ENCODE data around the gene MXD4.
"Not testable (repeated sequence)": the region's sequence is repeated elsewhere in the genome, so short reads cannot be mapped to it uniquely, and the experiment has no call there.

Gene MXD4

GRCh38 chr4:2249526-2250356 lies 12.2 kb downstream of the MXD4 start:
- DNase-seq, result no peak

DNA sequence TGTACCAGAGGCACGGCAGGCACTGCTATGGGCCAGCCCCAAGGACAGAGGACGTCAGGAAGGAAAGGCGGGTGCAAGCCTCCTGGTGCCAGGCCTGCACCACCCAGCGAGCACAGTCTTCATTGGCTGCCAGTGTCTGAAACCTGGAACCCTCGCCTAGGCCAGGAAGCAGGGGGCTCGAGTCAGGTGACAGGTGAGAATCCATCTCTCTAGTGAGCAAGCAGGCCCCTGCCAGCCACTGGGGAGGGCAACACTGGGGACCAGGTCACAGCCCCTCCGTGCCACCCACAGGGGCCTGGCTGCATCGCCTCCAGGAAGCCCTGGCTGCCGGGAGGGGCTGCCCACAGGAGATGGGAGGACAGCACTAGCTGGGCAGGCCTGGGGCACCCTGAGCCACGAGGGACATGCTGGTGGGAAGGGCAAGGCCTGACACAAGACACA lies 13.1 kb downstream of the MXD4 start:
- DNase-seq, result no peak

DNA sequence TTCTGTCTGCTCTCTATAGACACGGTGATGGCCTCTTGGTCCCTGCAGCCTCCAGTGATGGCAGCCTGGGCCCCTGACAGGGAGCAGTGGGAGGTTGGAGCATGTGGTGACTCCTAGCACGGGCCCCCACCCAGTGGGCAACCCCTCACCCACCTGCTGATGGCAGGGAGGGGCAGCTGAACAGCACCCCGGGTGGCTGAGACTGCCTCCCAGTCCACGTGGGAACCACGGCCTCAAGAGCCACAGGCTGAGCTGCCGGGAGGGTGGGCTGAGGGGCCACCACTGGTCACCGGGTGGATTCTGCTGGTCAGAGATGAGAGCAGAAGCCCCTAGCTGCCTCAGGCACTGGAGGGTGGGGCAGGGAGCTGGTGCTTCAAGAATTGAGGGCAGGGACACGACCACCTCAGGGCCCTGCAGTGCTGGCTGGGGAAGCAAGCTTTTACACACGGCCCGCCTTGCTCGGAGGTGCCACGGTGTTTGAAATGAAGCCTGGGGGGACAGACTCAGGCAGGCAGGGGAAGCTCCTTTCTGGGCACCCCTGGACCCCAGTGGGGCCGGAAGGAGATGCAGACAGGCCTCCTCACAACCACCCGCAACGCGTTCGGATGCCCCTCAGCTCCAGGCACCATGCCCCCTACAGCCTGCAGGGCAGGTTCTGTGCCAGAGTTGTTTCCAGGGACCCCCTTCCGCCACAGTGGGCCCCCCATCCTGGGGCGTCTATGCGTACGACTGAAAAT lies 13.7 kb downstream of the MXD4 start:
- DNase-seq, result no peak

- DNase-seq, result no peak
These were observed 14.5 kb downstream of the MXD4 start for GRCh38 chr4:2247128-2248043.

- no peak for DNase-seq
These were observed 15.4 kb downstream of the MXD4 start for GRCh38 chr4:2246384-2247127.

DNA sequence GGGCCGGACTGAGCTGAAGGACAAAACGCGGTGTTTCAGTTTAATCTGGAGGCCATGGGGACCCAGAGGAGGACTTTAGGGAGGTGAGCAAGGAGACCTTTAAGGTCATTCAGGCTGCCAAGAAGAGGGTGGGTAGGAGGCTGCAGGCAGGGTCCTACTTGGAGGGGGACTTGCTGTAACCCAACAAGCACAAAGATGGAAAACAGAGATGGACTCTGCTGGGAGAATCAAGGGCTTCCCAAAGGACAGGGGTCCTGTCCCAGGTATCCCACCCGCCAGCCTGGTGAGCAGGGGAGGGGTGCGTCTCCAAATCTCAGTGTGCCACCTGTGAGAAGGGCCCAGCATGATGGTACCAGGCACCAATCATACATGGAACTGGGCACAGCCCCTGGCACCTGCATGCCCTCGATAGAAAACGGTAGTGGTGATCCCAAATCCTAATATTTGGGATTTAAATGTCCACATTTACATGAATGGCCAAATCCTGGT lies 16.1 kb downstream of the MXD4 start:
- no peak for DNase-seq

DNA sequence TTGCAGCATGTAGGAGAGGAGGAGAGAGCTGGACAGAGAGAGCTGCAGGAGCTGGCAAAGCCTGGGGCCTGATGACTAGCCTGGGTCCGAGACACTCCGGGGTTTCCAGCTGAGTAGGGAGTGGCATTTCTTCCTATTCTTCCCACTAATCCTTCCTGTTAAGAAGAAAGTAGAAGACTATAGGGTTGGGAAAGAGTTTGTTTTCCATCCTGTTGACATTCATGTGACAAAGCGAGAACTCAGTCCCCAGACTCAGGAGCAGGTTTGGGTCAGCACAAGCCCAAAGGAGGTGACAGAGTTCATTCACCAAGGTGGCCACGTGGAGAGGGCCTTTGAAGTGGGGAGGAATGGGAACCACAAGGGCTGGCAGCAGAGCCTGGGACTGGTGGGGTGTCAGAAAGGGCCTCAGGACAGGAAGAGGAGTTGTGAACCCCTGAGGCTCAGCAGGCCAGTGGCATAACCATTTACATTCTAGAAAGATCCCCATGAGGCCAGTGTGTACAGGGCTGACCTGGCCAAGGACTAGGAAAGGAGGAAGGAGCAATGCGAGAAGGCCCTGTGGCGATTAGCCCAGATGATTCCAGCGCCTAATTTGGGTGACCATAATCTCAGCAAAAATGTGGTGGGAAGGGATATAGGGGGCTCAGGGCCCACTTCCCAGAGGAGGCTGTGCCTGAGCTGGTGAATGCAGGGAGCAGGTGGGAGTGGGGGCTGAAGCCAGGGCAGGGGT lies 16.7 kb downstream of the MXD4 start:
- DNase-seq, result no peak

DNA sequence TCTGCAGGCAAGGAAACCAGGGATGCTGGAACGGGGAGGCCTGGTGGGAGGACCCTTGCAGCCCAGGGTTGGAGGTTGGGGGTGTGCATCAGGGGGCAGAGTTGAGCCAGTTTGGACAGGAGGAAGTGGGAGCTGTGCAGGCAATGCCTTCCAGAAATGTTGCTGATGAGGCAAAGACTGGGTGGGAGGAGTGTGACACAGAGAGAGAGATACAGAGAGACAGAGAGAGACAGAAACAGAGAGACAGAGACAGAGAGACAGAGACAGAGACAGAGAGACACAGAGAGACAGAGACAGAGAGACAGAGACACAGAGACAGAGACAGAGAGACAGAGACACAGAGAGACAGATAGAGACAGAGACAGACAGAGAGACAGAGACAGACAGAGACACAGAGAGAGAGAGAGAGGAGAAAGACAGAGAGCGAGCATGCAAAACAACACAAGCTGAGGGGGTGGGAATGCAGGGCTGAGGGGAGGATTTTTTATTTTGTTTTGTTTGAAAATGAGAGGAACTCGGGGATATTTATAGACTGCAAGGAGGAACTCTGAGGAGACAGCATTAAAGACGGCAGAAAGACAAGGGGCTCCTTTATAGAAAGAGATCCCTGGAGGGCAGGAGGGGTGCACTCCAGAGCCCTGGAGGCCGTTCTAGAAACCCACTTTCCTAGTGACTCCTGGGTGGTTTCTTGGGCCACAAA lies 18.1 kb downstream of the MXD4 start:
- peak; percentile 49 for DNase-seq

DNA sequence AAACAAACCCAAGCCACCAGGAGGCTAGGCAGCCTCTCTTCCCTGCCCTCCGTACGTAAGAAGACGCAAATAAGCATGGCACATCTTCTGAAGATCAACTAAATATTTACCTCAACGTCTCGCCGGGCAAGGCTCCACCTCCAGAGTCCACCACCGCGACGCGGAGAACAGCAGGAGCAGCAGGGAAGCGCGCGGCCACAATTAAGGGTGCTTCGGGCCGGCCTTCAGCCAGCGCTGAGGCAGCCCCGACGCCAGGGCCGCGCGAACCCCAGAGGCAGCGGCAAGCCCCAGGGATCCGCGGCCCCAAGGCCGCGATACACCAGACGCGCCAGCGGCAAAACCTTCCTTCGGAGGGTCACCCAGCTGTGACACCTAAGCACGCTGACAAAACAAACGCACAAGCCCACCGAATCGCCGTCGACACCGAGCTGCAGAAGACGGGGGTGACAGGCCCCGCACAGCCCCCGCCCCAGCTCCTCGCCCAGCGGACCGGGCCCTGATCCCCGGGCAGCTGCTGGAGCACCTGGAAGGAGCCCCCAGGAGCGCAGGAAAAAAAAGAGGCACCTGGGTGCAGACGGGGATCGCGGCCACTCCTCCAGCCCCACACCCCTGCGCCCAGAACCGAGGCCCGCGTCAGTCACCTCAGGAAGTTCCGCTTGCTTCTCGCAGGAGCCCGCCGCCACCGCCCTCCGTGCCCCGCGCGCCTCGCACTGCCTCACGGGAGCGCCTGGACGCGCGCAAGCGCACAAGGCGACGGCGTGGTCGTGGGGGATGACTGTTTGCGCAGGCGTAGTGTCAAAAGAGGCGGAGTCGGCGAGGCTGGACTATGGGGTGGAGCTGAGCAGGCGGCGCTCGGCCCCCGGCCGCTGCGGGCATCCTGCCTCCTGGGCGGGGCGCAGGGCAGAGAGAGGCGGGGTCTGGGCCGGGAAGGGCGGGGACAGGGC lies 20.2 kb downstream of the MXD4 start, which contains the start of the genes HAUS3 and POLN:
Gene HAUS3, minus strand, starts transcription at position 712 of the 944 bp plus-strand sequence. CDS start 1,175 bp downstream, outside the sequence.
Gene POLN, minus strand, starts transcription at position 712 of the 944 bp plus-strand sequence. CDS start 12,890 bp downstream, outside the sequence.
- peak; percentile 97 for DNase-seq

DNA sequence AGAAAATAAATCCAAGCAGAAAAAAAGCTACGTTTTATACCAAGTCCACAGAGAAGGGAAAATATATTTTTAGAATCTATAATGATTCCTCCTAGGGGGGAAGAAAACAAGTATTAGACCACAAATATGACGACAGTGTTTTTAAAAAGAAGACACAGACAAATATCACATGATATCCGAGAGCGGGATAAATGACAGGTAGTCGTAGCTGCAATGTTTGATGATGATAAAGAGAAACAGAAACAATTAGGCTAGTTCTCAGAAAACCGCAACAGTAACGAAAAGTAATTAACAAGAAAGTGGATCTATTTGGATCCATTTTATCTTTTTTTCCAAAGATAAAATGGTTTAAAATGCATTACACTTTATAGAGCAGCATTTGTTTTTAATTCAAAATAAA lies 20.9 kb downstream of the MXD4 start:
- DNase-seq, result no peak

DNA sequence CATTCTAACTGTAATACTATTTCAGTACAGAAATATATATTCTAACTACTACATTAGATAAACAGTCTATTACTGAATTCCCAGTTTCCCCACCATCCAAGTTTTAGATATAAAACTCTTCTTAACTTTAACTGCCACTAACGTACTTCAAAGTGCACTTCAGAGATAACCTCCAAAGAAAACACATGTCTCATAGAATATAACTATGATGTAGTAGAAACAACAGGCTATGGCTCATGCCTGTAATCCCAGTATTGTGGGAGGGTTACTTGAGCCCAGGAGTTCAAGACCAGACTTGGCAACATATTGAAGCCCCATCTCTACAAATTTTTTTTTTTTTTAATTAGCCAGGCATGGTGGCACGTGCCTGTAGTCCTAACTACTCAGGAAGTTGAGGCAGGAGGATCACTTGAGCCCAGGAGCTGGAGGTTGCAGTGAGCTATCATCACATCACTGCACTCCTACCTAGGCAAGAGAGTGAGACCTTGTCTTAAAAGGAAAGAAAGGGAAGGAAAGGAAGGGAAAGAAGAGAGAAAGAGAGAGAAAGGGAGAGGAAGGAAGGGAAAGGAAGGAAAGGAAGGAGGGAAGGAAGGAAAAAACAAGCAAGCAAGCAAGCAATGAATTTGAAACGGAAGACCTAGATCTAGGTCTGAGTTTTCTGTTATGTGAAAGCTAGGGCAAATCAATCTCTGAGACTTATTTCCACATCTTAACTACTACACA lies 24.8 kb downstream of the MXD4 start:
- no peak for DNase-seq

GRCh38 chr4:2231082-2231481 lies 30.8 kb downstream of the MXD4 start:
- no peak for DNase-seq

GRCh38 chr4:2226261-2226660 lies 35.6 kb downstream of the MXD4 start:
- no peak for DNase-seq

- DNase-seq, result no peak
These were observed 39.1 kb downstream of the MXD4 start for GRCh38 chr4:2222838-2223237.

GRCh38 chr4:2221378-2221777 lies 40.5 kb downstream of the MXD4 start:
- not testable (repeated sequence) for DNase-seq

- DNase-seq, result peak; percentile 69
These were observed 41.8 kb downstream of the MXD4 start for GRCh38 chr4:2220016-2220630.

DNA sequence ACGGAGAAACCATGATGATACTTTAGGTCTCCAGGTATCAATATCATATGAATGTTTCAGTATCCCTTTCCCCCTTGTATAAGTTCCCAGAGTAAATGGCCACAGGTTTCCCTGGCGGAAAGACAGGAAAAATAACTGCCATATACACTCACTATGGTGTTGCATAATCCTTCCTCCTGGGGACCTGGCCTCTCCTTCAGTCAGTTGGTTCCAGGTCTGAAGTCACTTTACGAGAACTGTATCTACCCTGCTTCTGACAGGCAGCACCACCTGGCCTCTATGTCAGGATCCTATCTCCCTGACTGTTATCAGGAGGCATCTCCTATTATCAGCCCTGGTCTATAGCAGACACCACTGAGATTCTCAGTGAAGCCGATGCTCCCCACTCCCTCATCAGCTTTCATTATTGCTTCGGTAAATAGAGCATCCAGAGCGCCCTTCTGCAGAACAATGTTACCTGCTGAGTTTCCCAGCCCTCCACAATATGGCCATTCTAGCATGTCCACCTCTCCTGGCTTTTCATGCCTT lies 42.6 kb downstream of the MXD4 start:
- DNase-seq, result no peak

DNA sequence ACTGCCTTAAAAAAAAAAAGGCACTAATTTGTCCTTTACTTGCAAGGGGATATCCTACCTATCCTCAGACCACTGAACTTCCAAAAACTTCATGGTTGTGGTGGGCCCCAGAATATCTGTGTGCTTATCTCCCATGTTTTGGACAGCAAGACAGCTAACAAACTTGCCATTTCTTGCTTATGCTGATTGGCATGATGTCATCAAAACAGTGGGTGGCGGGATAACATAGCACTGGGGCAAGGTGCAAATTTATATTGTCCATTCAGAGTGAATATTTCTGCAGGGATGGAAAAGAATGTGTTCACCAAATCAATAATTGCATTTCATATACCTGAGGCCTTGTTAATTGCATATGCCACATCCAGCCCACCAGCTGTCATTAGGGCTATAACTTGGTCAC lies 43.5 kb downstream of the MXD4 start:
- no peak for DNase-seq
